ENCODE results near the gene OPCML. TPM values are rescaled to one million over a fixed set of nuclear protein-coding genes. Genes with fewer than 3 reads are reported as not detected.

Gene OPCML
- total RNA-seq, 1 donor from 2014 or later, result 26.9 TPM

GRCh38 chr11:133381761-133382130 is 150.6 kb downstream of the OPCML start:
- DNase-seq (ENCODE audit: low spot score in 2 of 2) (no peak), FAIRE-seq (no peak)

GRCh38 chr11:133366147-133366546 is 166.2 kb downstream of the OPCML start:
- FAIRE-seq (no peak), DNase-seq (ENCODE audit: low spot score in 2 of 2) (no peak)

GRCh38 chr11:133362916-133363315 is 169.4 kb downstream of the OPCML start:
- FAIRE-seq, result no peak
- DNase-seq (ENCODE audit: low spot score in 2 of 2), result no peak

- DNase-seq (ENCODE audit: low spot score in 2 of 2), result no peak
- no peak for FAIRE-seq
Observed at GRCh38 chr11:133362156-133362555, 170.1 kb downstream of the OPCML start.

DNA sequence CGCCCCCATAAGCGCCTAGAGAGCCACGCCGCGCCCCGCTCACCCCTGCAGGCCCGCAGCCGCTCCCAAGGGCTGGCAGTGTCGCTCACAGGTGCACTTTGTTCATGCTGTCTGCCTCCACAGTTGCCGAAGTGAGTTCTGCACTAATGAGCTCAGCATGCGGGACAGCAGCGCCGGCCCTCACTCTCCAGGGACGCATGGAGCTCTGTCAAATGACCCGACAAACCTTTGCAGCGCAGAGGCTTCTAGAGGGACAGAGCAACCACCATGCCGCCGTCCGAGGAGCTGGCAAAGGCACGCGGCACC is 170.7 kb downstream of the OPCML start:
- DNase-seq (ENCODE audit: low spot score in 2 of 2), result no peak
- no peak for FAIRE-seq

DNA sequence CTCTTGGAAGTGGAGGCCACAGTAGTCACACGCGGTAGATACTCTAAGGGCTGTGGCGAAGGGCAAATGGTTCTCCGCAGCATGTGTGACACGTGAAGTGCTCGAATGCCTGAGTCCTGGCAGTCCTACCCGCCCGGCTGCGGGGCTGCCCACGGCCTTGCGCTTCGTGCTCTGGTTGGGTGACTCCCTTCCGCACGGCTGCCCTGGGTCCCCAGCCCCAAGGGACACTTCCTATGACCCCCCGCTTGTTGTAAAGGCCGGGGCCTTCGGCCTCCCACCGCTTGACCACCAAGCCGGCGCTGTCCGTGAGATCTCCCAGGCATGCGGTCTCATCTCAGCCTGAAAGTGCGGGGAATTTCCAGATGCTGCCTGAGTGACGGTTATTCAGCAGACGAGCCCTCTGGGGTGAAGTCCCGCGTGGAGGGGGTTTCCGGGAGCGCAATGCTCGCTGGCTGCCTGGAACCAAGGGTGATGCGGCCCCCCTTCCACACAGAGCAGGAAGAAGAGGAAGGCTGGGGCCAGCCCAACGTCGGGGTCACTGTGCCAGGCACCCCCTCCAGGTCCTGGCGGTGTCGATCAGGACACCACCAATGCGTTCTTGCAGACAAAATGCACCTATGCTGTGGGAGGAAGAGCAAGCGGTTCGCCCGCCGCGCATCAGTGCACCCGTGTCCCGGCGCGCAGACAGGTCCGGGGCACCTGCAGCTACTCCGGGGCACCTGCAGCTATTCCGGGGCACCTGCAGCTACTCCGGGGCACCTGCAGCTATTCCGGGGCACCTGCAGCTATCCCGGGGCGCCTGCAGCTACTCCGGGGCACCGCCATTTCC is 171.2 kb downstream of the OPCML start:
- no peak for DNase-seq (ENCODE audit: low spot score in 2 of 2)
- no peak for FAIRE-seq

DNA sequence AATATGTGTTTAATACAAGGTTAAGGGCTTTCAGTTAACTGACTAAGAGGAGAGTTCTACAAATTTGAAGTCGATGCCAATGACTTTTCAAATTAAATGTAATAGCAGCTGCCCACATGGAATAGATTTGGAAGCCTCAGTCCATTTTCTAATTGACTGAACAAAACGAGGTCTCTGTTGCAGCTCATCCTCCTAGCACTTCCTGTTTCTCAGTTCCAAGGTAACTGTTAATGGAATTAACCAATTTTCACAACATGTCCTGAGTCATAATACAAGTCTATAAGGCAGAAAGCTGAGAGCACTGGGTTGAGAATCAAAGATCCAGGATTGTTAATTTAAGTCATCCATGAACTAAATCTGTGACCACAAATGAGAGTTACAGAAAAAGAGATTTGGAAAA is 177.2 kb downstream of the OPCML start:
- FAIRE-seq (no peak), DNase-seq (ENCODE audit: low spot score in 2 of 2) (no peak)

DNA sequence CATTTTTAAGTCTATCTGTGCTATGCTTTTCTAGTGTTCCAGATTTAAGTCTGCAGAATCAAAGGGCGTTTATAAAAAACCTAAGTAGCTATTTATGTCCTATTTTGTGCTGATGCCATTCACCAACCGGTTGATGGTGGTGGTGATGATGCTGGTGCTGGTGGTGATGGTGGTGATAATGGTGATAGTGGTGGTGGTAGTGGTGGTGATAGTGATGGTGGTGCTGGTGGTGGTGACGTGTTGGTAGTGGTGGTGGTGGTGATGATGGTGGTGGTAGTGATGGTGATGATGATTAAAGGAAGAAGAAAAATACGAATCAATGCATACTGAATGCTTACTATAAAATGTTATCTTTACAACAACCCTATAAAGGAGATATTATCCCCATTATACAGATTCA is 178.2 kb downstream of the OPCML start:
- DNase-seq (ENCODE audit: low spot score in 2 of 2), result no peak
- FAIRE-seq, result no peak

GRCh38 chr11:133350045-133350444 is 182.3 kb downstream of the OPCML start:
- FAIRE-seq (no peak), DNase-seq (ENCODE audit: low spot score in 2 of 2) (no peak)

GRCh38 chr11:133347988-133348387 is 184.3 kb downstream of the OPCML start:
- FAIRE-seq, result no peak
- no peak for DNase-seq (ENCODE audit: low spot score in 2 of 2)

DNA sequence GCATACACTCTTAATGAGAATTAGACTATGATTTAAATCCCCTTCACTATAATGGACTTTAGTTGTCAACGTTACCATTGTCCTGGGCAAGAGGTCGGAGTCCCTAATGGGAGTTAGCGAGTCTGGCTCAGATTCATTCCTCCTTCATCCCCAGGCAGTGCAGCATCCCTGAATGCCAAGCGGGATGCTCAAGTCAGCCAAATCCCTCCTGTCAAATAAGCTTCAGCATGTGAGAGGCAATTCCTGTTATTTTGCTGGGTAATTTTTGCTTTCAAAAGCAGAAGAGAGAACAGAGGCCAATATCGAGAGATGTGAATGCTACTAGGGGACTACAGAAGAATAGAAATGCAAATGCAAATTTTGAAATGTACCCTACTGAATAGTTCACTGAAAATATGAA is 186.2 kb downstream of the OPCML start:
- FAIRE-seq, result no peak
- DNase-seq (ENCODE audit: low spot score in 2 of 2), result no peak

- DNase-seq (ENCODE audit: low spot score in 2 of 2) (no peak), FAIRE-seq (no peak)
Observed at GRCh38 chr11:133343951-133344350, 188.3 kb downstream of the OPCML start.

GRCh38 chr11:133339495-133340140 is 192.7 kb downstream of the OPCML start:
- DNase-seq (ENCODE audit: low spot score in 2 of 2) (no peak), FAIRE-seq (no peak)

- DNase-seq (ENCODE audit: low spot score in 2 of 2) (no peak), FAIRE-seq (no peak)
Observed at GRCh38 chr11:133338588-133338987, 193.7 kb downstream of the OPCML start.

DNA sequence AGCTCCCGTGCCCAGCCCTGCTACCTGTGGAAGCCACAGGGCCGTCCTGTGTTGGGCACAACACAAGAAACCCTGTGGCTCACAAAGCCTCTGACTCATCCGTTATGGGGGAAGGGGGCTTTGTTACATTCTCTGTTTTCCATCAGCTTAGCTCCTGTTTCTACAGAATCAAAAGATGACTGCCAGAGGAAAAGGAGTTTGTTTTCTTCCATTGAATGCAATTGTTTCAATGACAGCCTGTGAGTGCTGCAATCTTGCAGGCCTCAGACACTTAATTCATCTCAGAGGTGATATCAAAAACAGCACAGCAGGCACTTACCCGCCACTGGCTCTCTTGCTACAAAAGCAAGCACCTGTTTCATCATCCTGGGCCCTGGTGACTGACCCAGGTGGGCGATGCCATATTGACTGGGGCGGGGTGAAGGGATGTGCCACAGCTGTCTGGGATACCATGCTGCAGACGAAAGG is 194.3 kb downstream of the OPCML start:
- FAIRE-seq (no peak), DNase-seq (ENCODE audit: low spot score in 2 of 2) (no peak)

- DNase-seq (ENCODE audit: low spot score in 2 of 2) (no peak), FAIRE-seq (no peak)
Observed at GRCh38 chr11:133337193-133337592, 195.1 kb downstream of the OPCML start.

- no peak for FAIRE-seq
- no peak for DNase-seq (ENCODE audit: low spot score in 2 of 2)
Observed at GRCh38 chr11:133331031-133331430, 201.3 kb downstream of the OPCML start.

GRCh38 chr11:133326849-133327248 is 205.5 kb downstream of the OPCML start:
- FAIRE-seq (no peak), DNase-seq (ENCODE audit: low spot score in 2 of 2) (no peak)

DNA sequence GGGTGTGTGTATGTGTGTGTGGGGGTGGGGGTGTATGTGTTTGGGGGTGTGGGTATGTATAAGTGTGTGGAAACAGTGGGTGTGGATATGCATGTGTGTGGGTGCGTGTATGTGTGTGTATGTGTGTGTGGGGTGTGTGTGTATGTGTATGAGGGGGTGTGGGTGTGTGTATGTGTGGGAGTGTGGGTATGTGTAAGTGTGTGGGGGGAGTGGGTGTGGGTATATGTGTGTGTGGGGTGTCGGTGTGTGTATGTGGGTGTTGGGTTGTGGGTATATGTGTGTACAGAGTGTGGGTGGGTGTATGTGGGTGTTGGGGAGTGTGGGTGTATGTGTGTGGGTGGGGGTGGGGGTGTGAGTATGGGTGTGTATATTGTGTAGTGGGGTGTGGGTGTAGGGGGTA is 206.0 kb downstream of the OPCML start:
- no peak for FAIRE-seq
- DNase-seq (ENCODE audit: low spot score in 2 of 2), result no peak

DNA sequence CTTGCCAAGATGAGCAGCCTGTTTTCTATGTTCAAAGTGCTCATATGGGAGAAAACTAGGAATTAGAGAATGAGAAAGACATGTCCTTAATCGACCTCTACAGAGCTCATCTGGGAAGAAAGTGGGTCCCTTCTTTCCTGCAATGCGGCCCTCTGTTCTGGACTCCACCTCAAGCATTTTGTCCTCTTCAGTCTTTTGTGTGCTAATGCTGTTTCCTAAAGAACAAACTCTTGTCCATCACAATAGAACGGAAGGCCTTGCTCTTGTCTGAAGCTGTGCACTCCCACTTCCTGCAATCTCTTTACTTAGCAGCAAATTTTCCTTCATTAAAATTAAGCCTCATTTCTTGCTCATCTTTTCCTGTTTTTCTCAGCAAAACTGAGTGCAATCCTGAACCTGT is 206.6 kb downstream of the OPCML start:
- no peak for FAIRE-seq

DNA sequence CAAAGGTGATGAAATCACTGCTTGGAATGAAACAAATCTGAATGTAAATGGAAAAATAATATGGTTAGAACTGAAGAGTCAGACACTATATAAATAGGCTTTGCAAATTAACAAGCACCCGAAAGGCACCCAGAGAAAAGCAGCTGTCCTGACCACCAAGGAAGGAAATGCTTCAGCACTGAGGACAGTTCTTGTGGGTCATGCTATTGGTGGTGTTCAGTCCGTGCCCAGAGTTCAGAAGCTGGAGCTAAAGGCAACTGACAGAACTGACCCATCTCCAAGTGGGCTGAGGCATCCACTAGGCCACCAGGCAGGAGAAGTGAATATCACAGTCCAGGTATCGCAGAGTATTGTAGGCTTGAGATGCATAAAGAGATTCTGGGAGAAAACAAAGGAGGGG is 208.9 kb downstream of the OPCML start:
- no peak for FAIRE-seq

More for the DNA sequence above, 206.6 kb downstream of the OPCML start:
- no peak for DNase-seq (ENCODE audit: low spot score in 2 of 2)

GRCh38 chr11:133318221-133318620 is 214.1 kb downstream of the OPCML start:
- FAIRE-seq (no peak), DNase-seq (ENCODE audit: low spot score in 2 of 2) (no peak)

More for the DNA sequence above, 208.9 kb downstream of the OPCML start:
- DNase-seq (ENCODE audit: low spot score in 2 of 2), result no peak

Data from frontal cortex (tissue), 4 donors.